Esophagus mucosa (tissue), 1 donor: ENCODE measurements around the gene MYO18B. TPM values are rescaled to one million over a fixed set of nuclear protein-coding genes. Genes with fewer than 3 reads are reported as not detected.

Experiments
- ATAC-seq: fragments of 200-7000 bp; cut with Tn5 transposase; one replicate; pipeline ENCODE4 v1.9.1; 2020
- total RNA-seq: library from RNA; stranded (reverse); gene quantifications from one replicate; pipeline ENCODE4 v1.2.4, GENCODE V29; 2023
- donor health status: DM: yes; HTN: yes; CAD: no.

The MYO18B gene
- total RNA-seq, 1 donor from 2014 or later = 0.16 TPM

DNA sequence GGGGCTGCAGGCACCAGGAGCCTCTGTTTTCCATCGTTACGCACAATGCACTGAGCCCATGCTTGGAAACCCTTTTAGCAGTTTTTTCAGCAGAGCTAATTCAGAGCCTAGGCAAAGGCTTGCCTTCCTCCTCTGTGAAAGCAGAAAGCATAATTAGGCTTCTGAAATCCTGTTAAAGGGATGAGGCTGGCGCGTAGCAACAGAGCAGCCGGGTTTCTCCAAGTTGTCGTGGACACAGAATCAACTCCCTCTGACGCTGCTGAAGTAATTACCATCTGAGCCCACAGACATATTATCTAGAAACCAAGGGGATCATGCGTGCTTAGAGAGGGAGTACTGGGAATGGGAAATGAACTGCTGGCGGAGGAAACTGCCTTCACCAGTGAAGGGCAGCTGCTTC lies 85.4 kb downstream of the MYO18B start:
- no peak for ATAC-seq

DNA sequence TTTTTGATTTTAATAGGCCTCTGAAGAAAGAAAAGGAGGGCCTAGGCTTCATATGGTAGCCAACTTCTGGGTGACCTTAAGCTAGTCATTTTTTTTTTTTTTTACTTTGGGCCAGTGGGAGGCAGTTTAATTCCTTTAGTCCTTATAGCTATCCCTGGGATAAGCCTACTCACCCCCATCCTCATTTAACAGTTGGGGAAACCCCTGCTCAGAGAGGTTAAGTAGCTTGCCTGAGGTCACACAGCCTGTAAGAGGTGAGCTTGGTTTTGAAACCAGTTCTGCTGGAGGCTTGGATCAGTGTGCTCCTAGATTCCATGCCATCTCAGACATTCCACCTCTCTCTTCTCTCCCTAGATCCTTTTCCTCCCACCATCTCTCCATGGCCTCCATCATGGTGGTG lies 86.4 kb downstream of the MYO18B start:
- ATAC-seq = no peak

DNA sequence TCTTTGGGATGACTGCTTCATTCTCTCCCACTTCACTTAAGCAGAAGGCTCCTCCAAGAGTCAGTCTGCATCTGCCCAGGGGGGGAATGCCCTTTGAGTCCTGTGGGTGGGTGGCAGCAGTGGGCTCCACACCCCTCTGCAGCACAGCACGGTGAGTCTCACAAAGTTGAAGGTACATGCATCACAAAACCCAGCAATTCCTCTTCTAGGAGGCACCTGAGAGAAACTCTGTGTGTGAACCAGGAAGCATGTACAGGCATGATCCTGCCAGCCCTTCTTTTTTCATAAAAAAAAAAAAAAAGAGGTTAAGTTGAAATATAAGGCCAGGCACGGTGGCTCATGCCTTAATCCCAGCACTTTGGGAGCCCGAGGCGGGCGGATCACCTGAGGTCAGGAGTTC lies 87.2 kb downstream of the MYO18B start:
- peak; percentile 60 for ATAC-seq

DNA sequence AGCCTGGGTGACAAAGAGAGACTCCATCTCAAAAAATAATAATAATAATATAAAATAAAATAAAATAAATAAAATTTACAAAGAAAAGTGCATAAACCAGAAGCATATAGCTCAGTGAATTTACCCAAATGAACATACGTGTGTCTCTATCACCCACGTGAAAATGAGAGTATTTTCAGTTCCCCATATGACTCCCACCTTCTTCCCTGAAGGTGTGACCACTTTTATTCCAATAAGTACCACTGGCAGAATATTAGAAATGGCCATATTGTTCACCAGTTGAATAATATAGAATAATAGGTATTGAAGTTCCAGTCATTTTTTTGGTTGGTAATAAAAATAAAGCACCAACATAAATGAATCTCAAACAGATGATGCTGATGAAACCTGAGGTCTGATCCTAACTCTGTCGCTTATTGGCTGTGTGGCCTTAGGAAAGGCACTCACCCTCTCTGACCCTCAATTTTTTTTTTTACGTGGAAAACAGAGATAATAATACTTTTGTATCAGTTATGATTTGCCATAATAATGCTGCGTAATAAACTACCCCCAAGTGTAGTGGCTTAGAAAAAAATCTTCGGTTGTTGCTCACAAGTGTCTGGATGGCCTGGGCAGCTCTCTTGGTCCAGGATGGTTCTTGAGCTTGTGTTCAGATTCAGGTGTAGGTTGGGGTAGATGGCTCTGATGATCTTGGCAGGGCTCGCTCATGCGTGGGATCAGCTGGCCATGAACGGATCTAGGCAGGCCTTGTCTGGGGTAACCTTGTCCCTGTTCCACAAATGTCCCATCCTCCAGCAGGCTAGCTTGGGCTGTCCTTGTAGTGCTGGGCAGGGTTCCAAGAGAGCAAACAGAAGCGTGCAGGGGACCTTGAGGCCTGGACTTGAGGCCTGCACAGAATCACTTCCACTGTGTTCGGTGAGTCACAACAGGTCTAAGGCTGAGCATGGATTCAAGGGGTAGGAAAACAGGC lies 88.1 kb downstream of the MYO18B start:
- no peak for ATAC-seq

DNA sequence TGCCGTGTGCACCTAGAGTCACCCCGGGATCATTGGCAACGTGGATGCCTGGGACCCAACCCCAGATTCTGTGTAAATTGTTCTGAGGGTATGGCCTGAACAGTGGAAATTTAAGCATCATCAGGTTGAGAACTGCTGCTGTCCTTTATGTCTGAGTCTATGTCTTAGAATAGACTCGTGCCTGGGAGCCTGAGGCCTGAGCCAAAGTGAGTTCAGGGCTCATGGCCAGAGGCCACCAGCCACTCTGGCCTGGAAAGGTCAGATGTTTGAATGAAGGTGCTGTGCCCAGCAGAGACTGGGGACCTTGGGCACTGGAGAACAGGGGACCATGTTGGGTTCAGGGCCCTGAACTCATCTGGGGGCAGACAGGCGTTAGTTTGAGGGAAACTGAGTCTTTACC lies 91.1 kb downstream of the MYO18B start:
- ATAC-seq = no peak

DNA sequence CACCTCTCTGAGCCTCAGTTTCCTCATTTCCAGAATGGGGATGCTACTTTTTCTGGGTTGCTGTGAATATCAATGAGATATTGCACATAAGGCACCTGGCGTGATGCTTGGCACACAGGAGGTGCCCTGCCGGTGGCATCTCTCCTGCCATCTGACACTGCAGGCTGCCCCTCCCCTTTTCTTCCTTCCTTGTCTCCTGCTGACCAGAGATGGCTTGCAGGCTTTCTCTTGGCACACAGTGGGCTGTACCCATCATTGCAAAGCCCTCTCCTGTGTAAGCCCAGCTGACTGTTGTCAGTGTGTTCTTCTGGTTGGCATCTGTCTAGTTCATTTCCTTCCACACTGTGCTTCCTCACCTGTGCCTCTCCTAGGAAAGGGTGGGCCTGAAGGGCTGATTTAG lies 91.7 kb downstream of the MYO18B start:
- no peak for ATAC-seq

DNA sequence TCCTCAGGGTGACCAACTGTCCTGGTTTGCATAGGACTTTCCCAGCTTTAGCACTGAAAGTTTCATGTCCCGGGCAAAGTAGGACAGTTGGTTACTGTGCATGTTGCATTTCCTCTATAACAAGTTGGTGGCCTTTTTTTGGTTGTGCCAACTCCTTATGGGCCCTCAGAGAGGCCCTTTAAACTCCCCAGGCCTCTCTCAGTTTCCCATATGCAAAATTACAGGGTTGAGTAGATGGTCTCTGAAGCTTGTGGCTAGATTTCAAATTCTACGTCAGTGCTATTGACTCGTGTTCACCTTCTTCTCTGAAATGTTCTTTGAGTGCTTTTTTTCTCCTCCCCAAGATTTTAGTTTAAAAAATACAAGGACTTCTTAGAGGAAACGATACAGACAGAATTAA lies 92.5 kb downstream of the MYO18B start:
- ATAC-seq = no peak

DNA sequence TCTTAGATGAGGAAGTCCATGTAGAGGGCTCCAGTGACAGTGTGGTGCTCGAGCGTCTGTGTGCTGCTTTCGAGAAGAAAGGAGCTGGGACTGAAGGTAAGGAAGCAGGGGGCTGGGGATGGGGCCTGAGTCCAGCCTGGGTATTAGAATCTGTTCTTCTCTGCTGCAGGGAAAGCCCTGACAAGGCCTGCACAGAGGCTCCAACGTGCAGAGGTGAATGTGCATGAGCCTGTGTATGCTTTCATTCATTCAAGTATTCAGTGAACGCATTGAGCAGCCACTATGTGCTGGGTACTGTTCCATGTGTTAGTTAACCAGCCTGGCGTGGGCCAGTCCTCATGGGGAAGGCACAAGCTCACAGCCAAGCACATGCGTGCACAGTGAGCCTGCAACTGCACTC lies 93.4 kb downstream of the MYO18B start:
- no peak for ATAC-seq

DNA sequence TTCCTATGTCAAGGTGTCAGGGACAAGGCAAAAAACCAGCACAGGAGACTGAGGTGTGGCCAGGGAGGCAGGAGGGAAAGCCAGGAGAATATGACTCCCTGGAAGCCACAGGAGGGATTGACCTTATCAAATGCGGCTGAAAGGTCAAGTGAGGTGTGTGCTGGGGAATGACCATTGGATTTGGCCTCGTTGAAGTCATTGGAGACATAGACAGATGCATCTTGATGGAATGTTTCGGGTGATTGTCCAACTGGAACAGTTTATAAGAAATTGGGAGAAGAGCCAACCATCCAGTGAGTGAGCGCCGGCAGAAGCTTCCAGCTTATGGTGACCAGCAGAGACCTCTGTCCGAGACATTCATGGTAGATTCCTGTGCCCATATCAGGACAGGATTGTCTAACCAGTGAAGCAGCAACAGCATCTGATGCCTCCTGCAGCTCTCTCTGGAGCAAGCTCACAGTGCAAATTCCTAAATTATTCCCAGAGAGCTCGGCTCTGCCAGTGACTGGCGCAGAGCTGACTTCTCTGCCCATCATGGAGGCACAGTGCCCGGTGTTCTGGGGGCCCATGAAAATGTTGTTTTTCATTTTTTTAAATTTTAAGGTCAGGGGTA lies 95.4 kb downstream of the MYO18B start:
- ATAC-seq = no peak

DNA sequence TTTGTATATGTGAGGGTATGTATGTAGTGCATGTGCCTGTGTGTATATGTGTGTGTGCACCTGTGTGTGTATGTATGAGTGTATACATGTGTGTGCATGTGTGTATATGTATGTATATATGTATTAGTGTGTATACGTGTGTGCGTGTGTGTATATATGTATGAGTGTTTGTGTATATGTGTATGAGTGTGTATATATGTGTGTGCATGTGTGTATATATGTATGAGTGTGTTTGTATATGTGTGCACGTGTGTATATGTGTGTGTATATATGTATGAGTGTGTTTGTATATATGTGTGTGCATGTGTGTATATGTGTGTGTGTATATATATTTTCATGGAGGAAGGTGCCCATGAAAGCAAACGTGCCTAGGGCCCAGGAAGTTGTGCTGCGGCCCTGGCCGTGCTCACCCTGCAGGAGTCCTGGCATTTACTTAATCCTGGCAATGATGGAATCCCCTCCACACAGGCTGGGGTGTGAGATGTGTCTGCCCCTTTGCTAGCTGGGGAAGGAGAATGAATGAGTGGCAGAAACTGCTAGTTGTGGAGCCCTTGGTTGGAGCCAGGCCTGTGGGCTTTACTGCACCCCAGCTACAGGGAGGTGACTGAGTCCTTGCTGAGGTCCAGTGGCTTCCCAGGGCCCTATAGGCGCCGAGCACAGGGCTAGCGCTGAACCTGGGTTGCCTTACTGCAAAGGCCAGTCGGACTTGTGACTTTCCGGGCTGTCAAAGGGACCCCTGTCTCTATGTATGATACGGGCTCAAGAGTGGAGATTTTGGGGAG lies 97.2 kb downstream of the MYO18B start:
- no peak for ATAC-seq

DNA sequence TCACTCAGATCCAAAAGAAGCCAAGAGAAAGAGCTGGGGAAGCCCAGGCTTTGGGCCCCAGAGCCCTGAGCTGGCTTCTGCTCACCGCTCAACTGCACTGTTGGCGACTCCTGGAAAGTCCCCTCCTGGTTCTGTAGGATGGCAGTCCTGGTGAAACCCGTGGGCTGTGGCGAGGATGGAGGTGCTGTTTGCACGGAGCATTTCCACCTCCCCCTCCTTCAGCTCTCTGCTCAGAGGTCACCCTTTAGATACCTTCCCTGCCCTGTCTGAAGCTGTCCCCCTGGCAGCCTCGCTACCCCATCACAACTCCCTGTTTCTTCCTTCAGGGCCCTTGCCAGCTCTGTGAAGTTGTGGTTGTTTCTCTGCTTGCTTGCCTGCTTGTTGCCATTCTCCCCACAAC lies 97.8 kb downstream of the MYO18B start:
- no peak for ATAC-seq

DNA sequence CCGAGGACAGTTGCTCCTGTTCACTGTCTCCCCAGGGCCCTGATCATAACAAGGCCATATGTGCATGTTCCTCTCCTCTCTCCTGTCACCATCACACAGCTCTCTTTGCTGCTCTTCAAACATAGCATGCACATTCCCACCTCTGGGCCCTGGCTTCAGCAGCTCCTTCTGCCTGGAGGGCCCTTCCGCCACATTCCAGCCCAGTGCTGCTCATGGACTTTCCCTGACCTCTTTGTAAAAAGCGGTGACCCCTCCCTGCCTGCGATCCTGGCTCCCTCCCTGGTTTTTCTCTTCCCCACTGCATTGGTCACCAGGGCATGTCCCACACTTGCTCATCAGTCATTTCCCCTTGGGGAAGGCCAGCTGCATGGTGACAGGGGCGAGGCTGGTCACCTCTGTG lies 98.2 kb downstream of the MYO18B start:
- no peak for ATAC-seq

DNA sequence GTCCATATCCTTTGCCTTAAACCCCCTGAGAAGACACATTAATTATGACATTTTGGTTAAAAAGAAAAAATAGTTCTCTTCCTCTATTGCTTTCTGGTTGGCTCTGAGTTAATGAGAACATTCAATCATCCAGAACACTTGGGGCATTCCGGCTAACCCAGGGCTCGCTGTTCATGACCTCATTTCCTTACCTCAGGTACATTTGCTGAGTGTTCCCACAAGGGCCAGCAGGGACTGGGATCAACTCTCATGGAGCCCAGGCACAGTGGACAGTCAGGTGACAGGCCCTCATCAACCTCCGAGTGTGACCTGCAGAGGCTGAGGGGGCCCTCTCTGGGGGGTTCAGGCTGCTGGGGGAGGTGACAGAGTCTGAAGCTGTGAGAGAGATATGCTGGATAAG lies 98.9 kb downstream of the MYO18B start:
- ATAC-seq = no peak

DNA sequence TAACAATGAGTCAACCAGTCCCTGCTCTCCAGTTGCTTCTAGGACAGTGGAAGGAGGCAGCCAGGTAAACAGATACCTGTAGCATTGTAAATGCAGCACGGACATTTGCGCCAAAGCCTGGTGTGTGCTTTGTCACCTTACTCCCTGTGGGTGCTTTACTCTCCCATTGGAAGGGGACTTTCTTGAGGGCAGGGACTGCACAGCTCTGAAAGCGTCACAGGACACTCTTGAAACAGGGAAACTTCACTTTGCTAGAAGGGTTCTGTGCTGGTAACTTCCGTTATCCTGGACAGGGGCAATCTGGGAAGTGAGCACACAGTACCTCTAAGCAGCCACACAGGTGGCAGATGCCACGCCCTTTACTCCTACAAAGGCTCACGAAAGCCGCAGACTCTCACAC lies 99.8 kb downstream of the MYO18B start:
- no peak for ATAC-seq

DNA sequence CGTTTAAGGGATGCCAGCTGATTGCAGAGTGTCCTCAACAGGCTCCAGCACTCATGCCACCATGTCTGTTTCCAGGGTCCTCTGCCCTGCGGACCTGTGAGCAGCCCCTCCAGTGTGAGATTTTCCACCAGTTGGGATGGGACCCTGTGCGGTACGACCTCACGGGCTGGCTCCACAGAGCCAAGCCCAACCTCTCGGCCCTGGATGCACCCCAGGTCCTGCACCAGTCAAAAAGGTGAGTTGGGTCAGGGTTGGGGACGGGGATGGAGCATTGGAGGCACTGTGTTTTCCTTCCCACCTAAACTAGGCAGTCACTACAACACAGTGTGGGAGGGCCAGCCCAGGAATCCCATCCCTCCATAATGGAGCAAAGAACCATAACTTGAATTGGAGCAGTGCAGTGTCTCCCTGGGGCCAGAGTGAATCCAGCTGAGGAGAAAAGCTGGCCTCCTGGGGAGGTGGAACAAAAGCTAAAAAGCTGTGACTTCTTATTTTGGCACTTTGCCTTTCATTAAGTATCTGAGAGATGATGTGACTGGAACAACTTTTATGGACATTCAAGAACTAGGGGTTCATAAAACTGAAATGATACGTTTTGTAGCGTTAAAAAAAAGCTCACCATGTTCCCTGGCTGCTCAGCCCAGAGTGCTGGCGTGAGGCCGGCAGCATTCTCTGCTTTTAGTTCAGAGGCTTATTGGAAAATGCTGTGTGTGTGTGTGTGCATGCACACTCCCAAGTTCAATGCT lies 101.8 kb downstream of the MYO18B start:
- no peak for ATAC-seq

DNA sequence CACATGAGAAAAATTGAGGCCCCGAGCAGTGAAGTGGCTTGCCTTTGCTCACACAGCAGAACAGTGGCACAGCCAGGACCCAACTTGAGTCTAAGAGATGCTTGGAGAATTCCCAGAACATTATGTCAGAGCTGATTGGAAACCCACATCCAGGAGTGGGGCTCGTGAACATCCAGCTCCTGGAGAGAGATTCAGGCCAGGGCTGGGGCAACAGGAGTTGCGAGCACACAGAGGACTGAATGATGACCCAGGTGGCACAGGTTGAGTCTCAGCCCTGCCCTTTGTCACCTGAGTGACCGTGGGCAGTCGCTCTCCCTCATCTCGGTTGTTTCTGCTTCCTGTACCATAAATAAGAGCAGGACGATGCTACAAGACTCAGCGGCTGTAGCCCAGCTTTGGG lies 102.6 kb downstream of the MYO18B start:
- no peak for ATAC-seq

DNA sequence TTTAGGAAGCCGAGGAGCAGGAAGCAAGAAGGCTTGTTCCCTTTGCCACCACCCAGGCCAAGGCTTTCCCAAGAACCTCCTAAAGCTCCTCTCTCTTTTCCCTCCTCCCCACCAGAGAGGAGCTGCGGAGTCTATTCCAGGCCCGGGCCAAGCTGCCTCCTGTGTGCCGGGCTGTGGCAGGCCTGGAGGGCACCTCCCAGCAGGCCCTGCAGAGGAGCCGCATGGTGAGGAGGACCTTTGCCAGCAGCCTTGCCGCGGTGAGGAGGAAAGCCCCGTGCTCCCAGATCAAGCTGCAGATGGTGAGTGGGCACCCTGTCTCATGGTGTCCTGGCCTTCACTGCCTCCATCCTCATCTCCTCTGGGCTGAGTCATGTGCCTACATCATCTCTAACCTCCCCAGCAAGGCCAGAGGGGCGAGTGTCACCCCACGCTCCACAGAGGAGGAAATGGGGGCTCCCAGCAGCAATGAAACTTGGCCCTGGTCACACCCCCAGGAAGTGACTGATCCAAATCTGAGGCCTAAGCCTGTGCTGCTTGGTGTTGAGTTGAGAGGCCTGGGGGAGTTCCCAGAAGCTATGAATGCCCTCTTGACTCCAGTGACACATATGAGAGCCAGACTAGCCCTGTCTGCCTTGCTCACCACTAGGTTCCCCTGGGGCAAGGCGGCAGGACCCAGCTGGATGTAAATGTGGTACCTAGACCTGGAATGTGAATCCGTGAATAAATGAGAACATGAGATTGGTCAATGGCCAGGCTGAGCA lies 104.2 kb downstream of the MYO18B start:
- ATAC-seq = no peak

DNA sequence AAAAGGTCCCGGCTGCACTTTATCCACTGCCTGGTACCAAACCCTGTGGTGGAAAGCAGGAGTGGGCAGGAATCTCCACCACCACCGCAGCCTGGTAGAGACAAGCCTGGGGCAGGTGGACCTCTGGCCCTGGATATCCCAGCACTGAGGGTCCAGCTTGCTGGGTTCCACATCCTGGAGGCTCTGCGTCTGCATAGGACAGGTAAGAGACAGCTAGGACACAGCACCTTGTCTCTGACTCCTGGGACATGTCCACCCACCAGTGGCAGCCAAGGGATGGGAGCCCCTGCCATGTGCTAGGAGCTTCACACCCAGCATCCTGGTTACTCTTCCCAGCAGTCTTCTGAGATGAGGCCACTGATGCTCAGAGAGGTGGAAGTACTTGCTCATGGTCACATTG lies 105.5 kb downstream of the MYO18B start:
- no peak for ATAC-seq

DNA sequence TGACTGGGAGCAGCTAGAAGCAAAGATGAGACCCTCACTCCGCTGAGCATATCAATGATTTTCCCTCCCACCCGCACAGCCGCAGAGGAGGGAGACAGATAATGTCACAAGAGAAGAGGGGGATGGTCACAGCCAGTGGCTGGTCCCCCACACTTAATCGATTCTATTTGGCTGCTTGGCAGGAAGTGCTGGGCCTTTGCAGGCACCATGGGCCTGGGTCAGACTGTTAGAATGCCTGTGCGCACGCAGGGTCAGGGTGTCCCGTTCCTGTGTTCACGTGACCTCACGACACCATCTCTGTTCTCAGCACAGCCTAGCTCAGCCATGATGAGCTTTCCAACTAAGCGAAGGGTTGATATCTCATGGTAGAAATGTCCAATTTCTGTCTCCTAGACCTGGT lies 107.0 kb downstream of the MYO18B start:
- no peak for ATAC-seq

DNA sequence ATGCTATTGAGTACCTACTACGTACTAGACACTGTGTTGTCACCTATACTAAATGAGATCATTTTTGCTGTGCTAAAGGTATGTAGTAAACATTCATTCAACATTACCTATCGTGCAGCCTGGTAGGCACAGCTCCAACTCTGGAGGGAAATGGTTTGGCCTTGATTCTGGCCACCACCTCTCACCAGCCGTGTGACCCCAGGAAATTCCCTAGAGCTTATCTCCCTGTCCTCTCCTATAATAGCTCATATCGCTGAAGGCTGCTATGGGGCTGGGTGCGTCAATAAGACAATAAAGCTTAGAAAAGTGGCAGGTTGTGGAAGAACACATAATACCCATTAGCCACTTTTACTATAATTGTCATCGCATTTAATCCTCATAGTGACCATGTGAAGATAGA lies 107.5 kb downstream of the MYO18B start:
- no peak for ATAC-seq

DNA sequence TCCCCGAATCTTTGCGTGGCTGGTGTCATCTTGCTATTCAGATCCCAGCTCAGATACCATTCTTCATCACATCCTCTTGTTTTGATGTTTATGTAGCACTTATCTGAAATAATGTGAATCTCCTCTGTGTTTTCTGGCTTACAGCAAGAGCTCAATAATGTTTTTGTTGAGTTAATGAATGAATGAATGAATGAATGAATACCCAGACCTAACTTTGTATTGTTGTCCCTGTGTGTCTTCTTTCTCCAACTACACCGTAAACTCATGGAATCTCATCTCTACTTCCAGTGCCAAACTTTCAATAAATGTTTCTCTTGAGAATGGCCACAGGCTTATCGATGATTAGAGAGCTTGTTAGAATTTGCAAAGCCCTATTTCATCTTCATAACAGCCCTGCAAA lies 110.2 kb downstream of the MYO18B start:
- ATAC-seq = no peak

DNA sequence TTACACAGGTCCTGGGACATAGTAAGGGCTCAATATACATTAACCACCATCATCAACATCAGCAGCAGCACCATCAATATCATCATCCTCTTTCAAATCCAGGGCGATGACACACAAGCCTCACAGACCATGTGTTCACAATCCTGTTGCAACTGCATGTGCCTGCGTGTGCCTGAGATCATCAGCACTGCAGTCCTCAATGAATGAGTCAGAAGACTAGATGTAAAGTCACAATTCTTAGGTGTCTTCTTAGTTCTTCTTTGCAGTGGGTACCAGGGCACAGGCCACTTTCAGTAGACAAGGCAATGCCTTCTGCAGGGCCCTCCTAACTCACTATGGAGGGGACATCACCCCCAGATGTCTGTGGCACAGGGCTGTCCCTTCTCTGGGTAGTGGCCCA lies 111.1 kb downstream of the MYO18B start:
- peak; percentile 45 for ATAC-seq
